ENCODE measurements around the gene ANXA1.

DNA sequence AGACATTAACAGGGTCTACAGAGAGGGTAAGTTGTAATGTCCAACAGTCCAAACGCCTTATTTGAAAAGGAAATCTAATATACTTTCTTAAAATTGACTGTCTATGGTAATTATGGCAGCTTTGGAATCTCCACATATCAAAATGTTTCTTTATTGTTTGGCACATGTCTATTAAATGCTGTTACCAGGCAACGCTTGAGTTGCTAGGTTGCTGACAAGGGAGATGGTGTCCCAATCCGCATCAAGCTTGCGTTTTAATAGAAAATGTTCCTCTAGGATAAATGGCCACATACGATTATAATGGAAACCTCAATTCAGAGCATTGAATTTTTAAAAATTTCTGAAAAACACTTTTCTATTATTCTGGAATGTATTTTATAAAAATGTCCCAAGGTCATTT lies 9.2 kb downstream of the ANXA1 start:
- TF ChIP-seq CTCF (IDR thresholded peaks at IDR 0.05) (no peak), POLR2A (IDR thresholded peaks at IDR 0.05) (no peak), EP300 (IDR thresholded peaks at IDR 0.05) (no peak)

Measured in suprapubic skin (tissue), 3 donors.